HL-60 (cell line): Measurements from ENCODE around the gene TSC22D1.
"Not testable (repeated sequence)": the region's sequence is repeated elsewhere in the genome, so short reads cannot be mapped to it uniquely, and the experiment has no call there.

Source experiments
- DNase-seq, 2 experiments: peaks; one replicate each; pipeline ENCODE4 v3.0.0-alpha.2; 2010 to 2020; ENCODE audit warnings: low read depth in 1 of 2, low spot score in 1 of 2
- H3K27ac ChIP-seq: fragments of 250-450 bp; sonication (Bioruptor Pico); replicated peaks from 2 replicates; pipeline ENCODE4 v1.5.1; 2020; ENCODE audit warnings: mild to moderate bottlenecking, moderate library complexity
- H3K27me3 ChIP-seq: fragments of 250-450 bp; sonication (Bioruptor Pico); 2 replicates; pipeline ENCODE4 v1.5.1; 2021; ENCODE audit warnings: mild to moderate bottlenecking, moderate library complexity; ENCODE audit not compliant: insufficient read depth, poor library complexity, severe bottlenecking
- H3K4me3 ChIP-seq: replicated peaks from 2 replicates; pipeline ENCODE4 v1.5.1; 2011; ENCODE audit warnings: mild to moderate bottlenecking, control low read depth, low read length; ENCODE audit not compliant: insufficient read depth
- GABPA ChIP-seq: IDR thresholded peaks from 2 replicates; pipeline ENCODE4 v1.6.1; 2012; ENCODE audit warnings: low read depth
- POLR2AphosphoS5 ChIP-seq: IDR thresholded peaks from 2 replicates; pipeline ENCODE4 v1.6.1; 2012; ENCODE audit warnings: low read depth
- REST ChIP-seq: IDR thresholded peaks from 2 replicates; pipeline ENCODE4 v1.6.1; 2012; ENCODE audit warnings: low read depth; ENCODE audit not compliant: insufficient replicate concordance
- SPI1 ChIP-seq: IDR thresholded peaks from 2 replicates; pipeline ENCODE4 v1.6.1; 2012; ENCODE audit warnings: low read depth, mild to moderate bottlenecking, borderline replicate concordance
- TF ChIP-seq, protein P1 (sequence below): IDR thresholded peaks from one replicate; pipeline ENCODE4 v1.5.1; 2011; ENCODE audit warnings: low read length, control low read depth, inconsistent platforms; ENCODE audit not compliant: insufficient read depth

Gene TSC22D1

GRCh38 chr13:44523146-44524015 is 52.7 kb downstream of the TSC22D1 start:
- H3K27me3 ChIP-seq = peaks cover 10% of the 10 kb centered on the region
- H3K27ac ChIP-seq = no peak overlapping the region
- H3K4me3 ChIP-seq = no peak overlapping the region
- no peak for DNase-seq
- no peak for TF ChIP-seq POLR2AphosphoS5

DNA sequence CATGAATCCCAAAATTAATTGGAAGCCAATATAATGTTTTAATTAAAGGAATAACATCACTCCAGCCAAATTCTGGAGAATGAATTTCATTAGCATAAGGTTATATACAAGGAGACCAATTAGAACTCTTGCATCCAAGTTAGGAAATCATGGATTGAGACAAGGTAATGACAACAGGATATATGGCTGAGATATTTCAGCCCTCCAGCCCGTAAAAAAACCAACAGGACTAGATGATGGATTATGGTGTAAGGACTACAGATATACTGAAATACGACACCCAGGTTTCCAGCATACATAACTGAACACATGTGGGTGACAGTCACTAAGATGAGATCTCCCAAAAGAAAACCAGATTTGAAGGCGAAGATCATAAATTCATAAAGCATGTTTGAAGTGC is 56.5 kb downstream of the TSC22D1 start:
- H3K4me3 ChIP-seq = no peak overlapping the region
- peaks cover 6% of the 10 kb centered on the region for H3K27me3 ChIP-seq
- TF ChIP-seq REST = no peak
- no peak for TF ChIP-seq SPI1
- TF ChIP-seq GABPA = no peak
- TF ChIP-seq, protein P1, sequence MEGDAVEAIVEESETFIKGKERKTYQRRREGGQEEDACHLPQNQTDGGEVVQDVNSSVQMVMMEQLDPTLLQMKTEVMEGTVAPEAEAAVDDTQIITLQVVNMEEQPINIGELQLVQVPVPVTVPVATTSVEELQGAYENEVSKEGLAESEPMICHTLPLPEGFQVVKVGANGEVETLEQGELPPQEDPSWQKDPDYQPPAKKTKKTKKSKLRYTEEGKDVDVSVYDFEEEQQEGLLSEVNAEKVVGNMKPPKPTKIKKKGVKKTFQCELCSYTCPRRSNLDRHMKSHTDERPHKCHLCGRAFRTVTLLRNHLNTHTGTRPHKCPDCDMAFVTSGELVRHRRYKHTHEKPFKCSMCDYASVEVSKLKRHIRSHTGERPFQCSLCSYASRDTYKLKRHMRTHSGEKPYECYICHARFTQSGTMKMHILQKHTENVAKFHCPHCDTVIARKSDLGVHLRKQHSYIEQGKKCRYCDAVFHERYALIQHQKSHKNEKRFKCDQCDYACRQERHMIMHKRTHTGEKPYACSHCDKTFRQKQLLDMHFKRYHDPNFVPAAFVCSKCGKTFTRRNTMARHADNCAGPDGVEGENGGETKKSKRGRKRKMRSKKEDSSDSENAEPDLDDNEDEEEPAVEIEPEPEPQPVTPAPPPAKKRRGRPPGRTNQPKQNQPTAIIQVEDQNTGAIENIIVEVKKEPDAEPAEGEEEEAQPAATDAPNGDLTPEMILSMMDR = no peak
- TF ChIP-seq POLR2AphosphoS5 = no peak
- H3K27ac ChIP-seq = no peak overlapping the region
- DNase-seq = no peak

DNA sequence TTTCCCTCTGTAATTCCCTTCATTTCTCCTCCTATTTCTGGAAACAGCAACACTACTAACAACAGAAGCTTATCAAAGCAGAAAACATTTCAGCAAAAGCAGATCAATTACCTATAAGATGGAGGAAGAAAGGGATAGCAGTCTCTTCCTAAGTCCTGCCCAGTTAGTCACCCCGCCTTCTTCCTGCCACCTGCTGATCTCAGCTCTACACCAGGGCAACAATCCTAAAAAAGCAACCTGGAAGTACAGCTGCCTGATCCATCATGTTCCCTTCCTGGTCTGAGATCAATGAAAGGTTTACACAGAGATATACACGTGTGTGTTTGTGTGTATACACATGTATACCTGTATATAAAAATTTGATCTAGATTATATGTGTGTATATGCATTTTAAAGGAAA is 59.4 kb downstream of the TSC22D1 start:
- Histone ChIP-seq H3K27me3 (peaks cover 6% of the 10 kb centered on the region), H3K27ac (no peak overlapping the region), H3K4me3 (no peak overlapping the region)
- TF ChIP-seq REST (no peak), POLR2AphosphoS5 (no peak), SPI1 (no peak), GABPA (no peak)
- TF ChIP-seq, protein P1 = no peak
- no peak for DNase-seq

- no peak for DNase-seq
- no peak overlapping the region for H3K27ac ChIP-seq
- TF ChIP-seq POLR2AphosphoS5 (no peak), GABPA (no peak), REST (no peak), SPI1 (no peak)
- TF ChIP-seq, protein P1 = no peak
- no peak overlapping the region for H3K4me3 ChIP-seq
- no peaks in the 10 kb centered on the region for H3K27me3 ChIP-seq
Measured at GRCh38 chr13:44514278-44514677, 61.9 kb downstream of the TSC22D1 start.

GRCh38 chr13:44509853-44510252 is 66.3 kb downstream of the TSC22D1 start:
- H3K27ac ChIP-seq, H3K4me3 ChIP-seq, H3K27me3 ChIP-seq, DNase-seq: not testable (repeated sequence)
